Stimulated activated CD4-positive, alpha-beta T cell treated with anti-CD3 and anti-CD28 coated beads, Interleukin-1b, Interleukin-23, amount 100 ng/mL, for 1 hour (primary cell): Measurements from ENCODE around the gene ABCB6.
A peak's percentile ranks its signal among the peaks of the same experiment; 100 is the strongest.
"Not testable (repeated sequence)": the region's sequence is repeated elsewhere in the genome, so short reads cannot be mapped to it uniquely, and the experiment has no call there.

ENCODE experiments used
- DNase-seq, 2 donors: peaks; one replicate each; pipeline ENCODE4 v3.0.0-alpha.2; 2020; ENCODE audit warnings: low read depth in 2 of 2

ABCB6 gene

GRCh38 chr2:219218732-219219701 lies at the start of gene ABCB6:
Gene ABCB6, minus strand, starts transcription at chr2:219218958. Its CDS starts 285 bp downstream, at chr2:219218673.
- peak; percentile 57 to 83 for DNase-seq

GRCh38 chr2:219268294-219268693 lies 49.5 kb upstream of the ABCB6 start:
- no peak for DNase-seq

- DNase-seq, result no peak
Observed at GRCh38 chr2:219266886-219267285, 48.1 kb upstream of the ABCB6 start.

- DNase-seq, result no peak
Observed at GRCh38 chr2:219266232-219266631, 47.5 kb upstream of the ABCB6 start.

GRCh38 chr2:219261024-219261855 lies 42.5 kb upstream of the ABCB6 start:
- DNase-seq, result no peak

GRCh38 chr2:219258942-219259341 lies 40.2 kb upstream of the ABCB6 start:
- not testable (repeated sequence) for DNase-seq

GRCh38 chr2:219254590-219255201 lies 35.9 kb upstream of the ABCB6 start:
- no peak for DNase-seq

- peak; percentile 84 to 87 for DNase-seq
Observed at GRCh38 chr2:219253753-219254589, 35.2 kb upstream of the ABCB6 start, which contains the start of gene TUBA4A. Gene TUBA4A, minus strand, starts transcription at chr2:219253918. Its CDS starts 60 bp downstream, at chr2:219253858.

- no peak for DNase-seq
Observed at GRCh38 chr2:219252900-219253752, 34.4 kb upstream of the ABCB6 start, which contains the start of gene TUBA4B. Gene TUBA4B, plus strand, starts transcription at chr2:219253243. Its CDS starts 165 bp downstream, at chr2:219253408.

GRCh38 chr2:219252570-219252899 lies 33.8 kb upstream of the ABCB6 start:
- DNase-seq, result no peak

- no peak for DNase-seq
Observed at GRCh38 chr2:219252084-219252483, 33.3 kb upstream of the ABCB6 start.

GRCh38 chr2:219251656-219252055 lies 32.9 kb upstream of the ABCB6 start:
- no peak for DNase-seq

- no peak for DNase-seq
Observed at GRCh38 chr2:219250049-219250781, 31.5 kb upstream of the ABCB6 start.

GRCh38 chr2:219249203-219249980 lies 30.6 kb upstream of the ABCB6 start:
- DNase-seq, result no peak

- no peak for DNase-seq
Observed at GRCh38 chr2:219248845-219249202, 30.1 kb upstream of the ABCB6 start.

GRCh38 chr2:219247678-219248642 lies 29.2 kb upstream of the ABCB6 start:
- DNase-seq, result no peak

GRCh38 chr2:219246559-219246958 lies 27.8 kb upstream of the ABCB6 start:
- DNase-seq, result no peak

GRCh38 chr2:219245899-219246230 lies 27.1 kb upstream of the ABCB6 start:
- DNase-seq, result no peak
